Panc1 (cell line): ENCODE data around the gene SUPT5H. TPM values are rescaled to one million over a fixed set of nuclear protein-coding genes. Genes with fewer than 3 reads are reported as not detected.

Experiments used
- ATAC-seq: fragments of 200-7000 bp; cut with Tn5 transposase; 2 replicates; pipeline ENCODE4 v1.9.1; 2020; ENCODE audit warnings: mild to moderate bottlenecking, moderate library complexity
- BruUV-seq: library from RNA; stranded (reverse); fragments of 400-500 nt; replicated peaks from 2 replicates; lab custom pipeline; 2021; lab: Mats Ljungman, UMichigan
- CTCF ChIA-PET: fragments of 300-600 bp; sonication (Branson Sonifier 250); formaldehyde crosslinking; loops from one replicate; lab custom pipeline; 2022; ENCODE audit warnings: antibody characterized with exemption; lab: Charles Lee
- POLR2A ChIA-PET: fragments of 300-600 bp; sonication (Branson Sonifier 250); formaldehyde crosslinking; loops from one replicate; lab custom pipeline; 2022; ENCODE audit warnings: antibody characterized with exemption; lab: Charles Lee
- DNase-seq: peaks from one replicate; pipeline ENCODE4 v3.0.0-alpha.2; 2010; ENCODE audit warnings: low read depth, low spot score
- H3K27ac ChIP-seq: 2 replicates; pipeline ENCODE4 v1.5.1; 2011; ENCODE audit warnings: mild to moderate bottlenecking, low read length, inconsistent platforms
- H3K27me3 ChIP-seq: fragments of 200-500 bp; sonication (Bioruptor generic); 2 replicates; pipeline ENCODE4 v1.6.0; 2014; ENCODE audit warnings: low read length, inconsistent platforms; ENCODE audit not compliant: control insufficient read depth, insufficient read depth
- H3K36me3 ChIP-seq: fragments of 200-500 bp; sonication (Bioruptor generic); 2 replicates; pipeline ENCODE4 v1.5.1; 2014; ENCODE audit warnings: inconsistent platforms, mild to moderate bottlenecking, low read length, moderate library complexity; ENCODE audit not compliant: control insufficient read depth, insufficient read depth
- H3K4me1 ChIP-seq: 2 replicates; pipeline ENCODE4 v1.5.1; 2011; ENCODE audit warnings: inconsistent platforms, mild to moderate bottlenecking, low read length, moderate library complexity; ENCODE audit not compliant: control insufficient read depth, insufficient read depth
- H3K4me3 ChIP-seq, 2 experiments: 2 replicates each; pipeline ENCODE4 v1.5.1; 2011 to 2012; ENCODE audit warnings: low read depth in 2 of 2, low read length in 2 of 2, mild to moderate bottlenecking in 2 of 2, inconsistent platforms in 1 of 2, moderate library complexity in 1 of 2
- H3K9me3 ChIP-seq: fragments of 200-500 bp; sonication (Bioruptor generic); 2 replicates; pipeline ENCODE4 v1.5.1; 2014; ENCODE audit warnings: low read depth, mild to moderate bottlenecking, inconsistent platforms, low read length, moderate library complexity; ENCODE audit not compliant: control insufficient read depth, insufficient read depth
- POLR2AphosphoS5 ChIP-seq: IDR thresholded peaks from 2 replicates; pipeline ENCODE4 v1.6.1; 2012; ENCODE audit warnings: mild to moderate bottlenecking, low read depth, low read length, moderate library complexity
- REST ChIP-seq, 2 experiments: IDR thresholded peaks; 2 replicates each; pipeline ENCODE4 v1.6.1; 2011 to 2012; ENCODE audit warnings: low read depth in 2 of 2, control low read depth in 1 of 2, low read length in 1 of 2, mild to moderate bottlenecking in 1 of 2, moderate library complexity in 1 of 2; ENCODE audit not compliant: insufficient read depth in 1 of 2
- SIN3A ChIP-seq: IDR thresholded peaks from 2 replicates; pipeline ENCODE4 v1.6.1; 2012; ENCODE audit warnings: low read depth, mild to moderate bottlenecking, low read length, moderate library complexity, borderline replicate concordance; ENCODE audit not compliant: insufficient read depth
- TCF7L2 ChIP-seq: IDR thresholded peaks from 2 replicates; pipeline ENCODE4 v1.6.1; 2011; ENCODE audit warnings: mild to moderate bottlenecking, low read depth, low read length, inconsistent platforms
- in situ Hi-C: cut with HindIII; loops from 2 replicates; pipeline ENCODE4 v1.10.0; 2016; ENCODE audit warnings: low sequenced_read_pairs, low pct_unique_long_range_greater_than_20kb
- intact Hi-C: fragments of 100-400 bp; cut with micrococcal nuclease; formaldehyde crosslinking; loops from one replicate; pipeline ENCODE4 v1.10.0; 2022; ENCODE audit not compliant: unreplicated experiment
- total RNA-seq: library from RNA; stranded (reverse); gene quantifications from one replicate; pipeline ENCODE4 v1.2.1, GENCODE V29; 2021; ENCODE audit not compliant: unreplicated experiment
- TF ChIP-seq, protein P1 (sequence below): fragments of 450-650 bp; IDR thresholded peaks from 2 replicates; pipeline ENCODE4 v1.5.1; 2017; ENCODE audit warnings: mild to moderate bottlenecking

Gene SUPT5H
- total RNA-seq, 1 experiment from 2014 or later = 1,614 TPM

- H3K36me3 ChIP-seq = peaks cover 23% of the 10 kb centered on the region
- BruUV-seq = TSS peak; percentile 48
- CTCF ChIA-PET = interaction anchor here (0.6 to 6.8 kb wide), 28 partner anchors 8 to 803 kb away, joined by 3 to 280 read pairs (median 4); partner anchors contain the start of genes EID2B, GMFG, MED29 and PAF1
- intact Hi-C loops (loop anchor here (1.0 to 10.0 kb wide), 8 partner anchors 14 to 437 kb away; partner anchors contain the start of genes FBXO17, MED29, PAF1 and SAMD4B), in situ Hi-C loops (no loop called here)
- POLR2A ChIA-PET = interaction anchor here (0.5 to 2.3 kb wide), 19 partner anchors 8 to 381 kb away, joined by 3 to 41 read pairs (median 8); partner anchors contain the start of genes MED29, PAF1, RPS16 and SUPT5H
- ATAC-seq (peak; percentile 46), DNase-seq (no peak)
- no peak for TF ChIP-seq SIN3A
- no peak for TF ChIP-seq REST (IDR thresholded peaks at IDR 0.05; ENCODE audit: insufficient read depth in 1 of 2, low read depth in 2 of 2, low read length in 1 of 2)
- TF ChIP-seq, protein P1, sequence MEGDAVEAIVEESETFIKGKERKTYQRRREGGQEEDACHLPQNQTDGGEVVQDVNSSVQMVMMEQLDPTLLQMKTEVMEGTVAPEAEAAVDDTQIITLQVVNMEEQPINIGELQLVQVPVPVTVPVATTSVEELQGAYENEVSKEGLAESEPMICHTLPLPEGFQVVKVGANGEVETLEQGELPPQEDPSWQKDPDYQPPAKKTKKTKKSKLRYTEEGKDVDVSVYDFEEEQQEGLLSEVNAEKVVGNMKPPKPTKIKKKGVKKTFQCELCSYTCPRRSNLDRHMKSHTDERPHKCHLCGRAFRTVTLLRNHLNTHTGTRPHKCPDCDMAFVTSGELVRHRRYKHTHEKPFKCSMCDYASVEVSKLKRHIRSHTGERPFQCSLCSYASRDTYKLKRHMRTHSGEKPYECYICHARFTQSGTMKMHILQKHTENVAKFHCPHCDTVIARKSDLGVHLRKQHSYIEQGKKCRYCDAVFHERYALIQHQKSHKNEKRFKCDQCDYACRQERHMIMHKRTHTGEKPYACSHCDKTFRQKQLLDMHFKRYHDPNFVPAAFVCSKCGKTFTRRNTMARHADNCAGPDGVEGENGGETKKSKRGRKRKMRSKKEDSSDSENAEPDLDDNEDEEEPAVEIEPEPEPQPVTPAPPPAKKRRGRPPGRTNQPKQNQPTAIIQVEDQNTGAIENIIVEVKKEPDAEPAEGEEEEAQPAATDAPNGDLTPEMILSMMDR = no peak
- no peak for TF ChIP-seq POLR2AphosphoS5
- no peak for TF ChIP-seq TCF7L2
- H3K4me3 ChIP-seq = peak overlapping the region; percentile 42 to 55
- peaks cover 58% of the 10 kb centered on the region for H3K4me1 ChIP-seq
- no peaks in the 10 kb centered on the region for H3K27me3 ChIP-seq
- H3K9me3 ChIP-seq = no peaks in the 10 kb centered on the region
- H3K27ac ChIP-seq = peak overlapping the region; percentile 92
Observed at GRCh38 chr19:39411832-39412099, 33.6 kb upstream of the SUPT5H start.

DNA sequence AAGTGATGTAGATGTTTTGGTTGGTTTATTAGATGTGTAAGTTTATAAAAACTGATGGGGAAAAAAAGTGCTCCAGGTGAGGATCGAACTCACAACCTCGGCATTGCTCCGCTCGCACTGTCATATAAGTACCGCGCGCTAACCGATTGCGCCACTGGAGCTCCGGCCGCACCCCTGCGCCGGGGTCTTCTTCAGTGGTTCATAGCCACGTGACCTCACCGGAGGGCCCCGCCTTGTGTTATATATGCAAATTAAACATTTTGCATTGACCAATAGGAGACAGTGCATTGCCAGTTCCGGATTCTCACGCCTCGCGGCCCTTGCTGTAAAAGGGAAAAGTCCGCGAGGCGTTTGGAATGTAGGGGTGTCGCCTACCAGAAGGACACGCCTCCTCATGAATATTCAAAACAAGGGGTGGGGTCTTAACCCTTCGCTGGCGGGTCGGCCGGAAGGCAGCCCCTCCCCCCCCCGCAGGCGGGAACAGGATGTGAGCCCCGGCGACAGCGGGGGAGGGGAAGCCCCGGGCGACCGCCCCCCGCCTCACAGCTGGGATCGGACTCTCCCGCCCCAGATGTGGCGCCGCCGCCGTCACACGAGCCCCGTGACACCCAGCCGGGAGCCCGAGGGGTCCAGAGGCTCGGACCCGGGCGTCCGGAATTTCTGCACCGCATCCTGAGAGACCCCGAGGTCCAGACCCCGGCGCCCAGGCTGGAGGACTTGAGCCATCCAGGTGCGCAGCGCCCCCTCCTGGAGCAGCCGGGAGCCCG is 33.1 kb upstream of the SUPT5H start, which contains the start of gene PLEKHG2:
PLEKHG2 (plus strand) TSS at position 570 of the 767 bp plus-strand sequence. CDS start 1,418 bp downstream, outside the sequence.
- Histone ChIP-seq H3K9me3 (no peaks in the 10 kb centered on the region), H3K36me3 (peaks cover 27% of the 10 kb centered on the region), H3K27me3 (no peaks in the 10 kb centered on the region), H3K4me1 (peaks cover 58% of the 10 kb centered on the region), H3K4me3 (peak within 1 kb of the TSS; percentile 42 to 55), H3K27ac (peak within 1 kb of the TSS; percentile 92)
- ATAC-seq (peak; percentile 67), DNase-seq (peak; percentile 100)
- in situ Hi-C loops (no loop called here), intact Hi-C loops (loop anchor here (1.0 to 10.0 kb wide), 6 partner anchors 18 to 437 kb away; partner anchors contain the start of genes FBXO17, MED29, PAF1 and SAMD4B)
- BruUV-seq = no TSS peak
- ChIA-PET POLR2A (interaction anchor here (0.5 to 2.3 kb wide), 18 partner anchors 9 to 671 kb away, joined by 3 to 41 read pairs (median 10); partner anchors contain the start of genes MED29, PAF1, RPS16 and SUPT5H), CTCF (interaction anchor here (0.7 to 6.8 kb wide), 22 partner anchors 8 to 123 kb away, joined by 3 to 280 read pairs (median 6); partner anchors contain the start of genes GMFG, MED29, PAF1 and RPS16)
- TF ChIP-seq POLR2AphosphoS5 (no peak), TCF7L2 (no peak), SIN3A (no peak), REST (IDR thresholded peaks at IDR 0.05; ENCODE audit: insufficient read depth in 1 of 2, low read depth in 2 of 2, low read length in 1 of 2) (no peak)
- TF ChIP-seq, protein P1 = no peak
